GM21723 (cell line): ENCODE data around the gene SLC25A21.
"Not testable (repeated sequence)": the region's sequence is repeated elsewhere in the genome, so short reads cannot be mapped to it uniquely, and the experiment has no call there.

ENCODE experiments used
- ATAC-seq: cut with Tn5 transposase; IDR thresholded peaks from one replicate; pipeline ENCODE4 v1.9.1; 2021; ENCODE audit warnings: mild to moderate bottlenecking, moderate library complexity; ENCODE audit not compliant: unreplicated experiment

Gene SLC25A21

GRCh38 chr14:37187294-37187693 lies 14.9 kb upstream of the SLC25A21 start:
- ATAC-seq = no peak

- ATAC-seq = no peak
Measured at GRCh38 chr14:37186865-37187264, 14.5 kb upstream of the SLC25A21 start.

GRCh38 chr14:37185670-37186069 lies 13.3 kb upstream of the SLC25A21 start:
- no peak for ATAC-seq

GRCh38 chr14:37184520-37184919 lies 12.1 kb upstream of the SLC25A21 start:
- ATAC-seq = not testable (repeated sequence)

GRCh38 chr14:37181441-37181840 lies 9.0 kb upstream of the SLC25A21 start:
- ATAC-seq = no peak

GRCh38 chr14:37180886-37181285 lies 8.5 kb upstream of the SLC25A21 start:
- ATAC-seq = not testable (repeated sequence)

GRCh38 chr14:37179896-37180502 lies 7.6 kb upstream of the SLC25A21 start:
- ATAC-seq = no peak

- ATAC-seq = no peak
Measured at GRCh38 chr14:37172936-37173614, 669 bp upstream of the SLC25A21 start.

- ATAC-seq = no peak
Measured at GRCh38 chr14:37171678-37172023, 755 bp downstream of the SLC25A21 start.

- no peak for ATAC-seq
Measured at GRCh38 chr14:37170993-37171392, 1.4 kb downstream of the SLC25A21 start.

GRCh38 chr14:37170237-37170636 lies 2.2 kb downstream of the SLC25A21 start:
- ATAC-seq = no peak

- ATAC-seq = no peak
Measured at GRCh38 chr14:37168721-37169120, 3.7 kb downstream of the SLC25A21 start.

GRCh38 chr14:37167151-37168047 lies 5.0 kb downstream of the SLC25A21 start:
- no peak for ATAC-seq

- ATAC-seq = no peak
Measured at GRCh38 chr14:37165794-37166193, 6.6 kb downstream of the SLC25A21 start.

GRCh38 chr14:37162307-37162706 lies 10.1 kb downstream of the SLC25A21 start:
- ATAC-seq = not testable (repeated sequence)

GRCh38 chr14:37157987-37158386 lies 14.4 kb downstream of the SLC25A21 start:
- no peak for ATAC-seq

- no peak for ATAC-seq
Measured at GRCh38 chr14:37153483-37153882, 18.9 kb downstream of the SLC25A21 start.

GRCh38 chr14:37153005-37153404 lies 19.4 kb downstream of the SLC25A21 start:
- ATAC-seq = no peak

GRCh38 chr14:37150414-37150813 lies 22.0 kb downstream of the SLC25A21 start:
- ATAC-seq = no peak

GRCh38 chr14:37147310-37147880 lies 25.0 kb downstream of the SLC25A21 start:
- no peak for ATAC-seq

GRCh38 chr14:37146438-37146837 lies 26.0 kb downstream of the SLC25A21 start:
- ATAC-seq = not testable (repeated sequence)
